GM21576 (cell line): ENCODE results near the gene CCDC124.
"Not testable (repeated sequence)": the region's sequence is repeated elsewhere in the genome, so short reads cannot be mapped to it uniquely, and the experiment has no call there.

ENCODE experiments used
- ATAC-seq: cut with Tn5 transposase; IDR thresholded peaks from one replicate; pipeline ENCODE4 v1.9.1; 2021; ENCODE audit warnings: mild to moderate bottlenecking, moderate library complexity; ENCODE audit not compliant: unreplicated experiment

Gene CCDC124, protein sequence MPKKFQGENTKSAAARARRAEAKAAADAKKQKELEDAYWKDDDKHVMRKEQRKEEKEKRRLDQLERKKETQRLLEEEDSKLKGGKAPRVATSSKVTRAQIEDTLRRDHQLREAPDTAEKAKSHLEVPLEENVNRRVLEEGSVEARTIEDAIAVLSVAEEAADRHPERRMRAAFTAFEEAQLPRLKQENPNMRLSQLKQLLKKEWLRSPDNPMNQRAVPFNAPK

DNA sequence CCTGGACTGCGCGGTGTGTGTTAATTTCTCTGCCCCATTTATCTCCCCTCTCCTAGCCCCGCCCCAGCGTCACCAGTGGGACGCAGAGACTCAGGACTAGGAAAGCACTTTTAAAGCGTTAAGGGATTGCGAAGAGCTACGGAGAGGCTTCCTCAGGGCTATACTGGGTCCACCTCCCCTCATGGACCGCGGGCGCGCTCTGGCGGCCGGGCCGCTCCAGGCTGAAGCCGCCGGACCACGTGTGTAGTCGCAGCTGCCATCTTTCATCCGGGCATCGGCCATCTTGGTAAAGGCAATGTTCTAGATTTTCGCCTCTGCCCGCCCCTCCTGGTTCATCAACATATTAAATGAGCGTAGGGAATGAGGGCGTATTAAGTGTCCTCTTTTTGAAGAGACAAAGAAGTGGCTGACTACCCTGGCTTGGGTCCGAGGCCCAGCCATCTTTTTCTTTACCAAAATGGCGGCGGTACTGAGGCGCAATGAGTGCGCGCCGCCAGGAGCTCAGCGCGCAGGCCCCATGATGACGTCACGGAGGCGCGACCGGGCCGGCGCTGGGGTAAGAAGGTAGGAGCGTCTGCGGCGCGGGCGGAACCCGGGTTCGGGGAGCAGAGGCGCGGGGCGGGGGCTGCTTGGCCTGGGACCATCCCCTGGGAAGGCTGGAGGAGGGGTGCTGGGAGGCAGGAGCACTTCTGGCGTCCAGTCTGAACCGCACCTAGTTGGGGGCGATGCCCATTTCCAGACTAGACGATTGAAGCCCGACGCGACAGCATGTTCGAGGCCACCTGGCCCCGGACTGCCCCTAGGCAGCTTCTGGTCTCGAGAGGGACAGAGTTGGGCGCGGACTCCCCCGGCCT, at the start of gene CCDC124:
Gene CCDC124, plus strand, starts transcription at position 531 of the 854 bp plus-strand sequence. CDS start 3,406 bp downstream, outside the sequence.
- ATAC-seq: peak; percentile 60

DNA sequence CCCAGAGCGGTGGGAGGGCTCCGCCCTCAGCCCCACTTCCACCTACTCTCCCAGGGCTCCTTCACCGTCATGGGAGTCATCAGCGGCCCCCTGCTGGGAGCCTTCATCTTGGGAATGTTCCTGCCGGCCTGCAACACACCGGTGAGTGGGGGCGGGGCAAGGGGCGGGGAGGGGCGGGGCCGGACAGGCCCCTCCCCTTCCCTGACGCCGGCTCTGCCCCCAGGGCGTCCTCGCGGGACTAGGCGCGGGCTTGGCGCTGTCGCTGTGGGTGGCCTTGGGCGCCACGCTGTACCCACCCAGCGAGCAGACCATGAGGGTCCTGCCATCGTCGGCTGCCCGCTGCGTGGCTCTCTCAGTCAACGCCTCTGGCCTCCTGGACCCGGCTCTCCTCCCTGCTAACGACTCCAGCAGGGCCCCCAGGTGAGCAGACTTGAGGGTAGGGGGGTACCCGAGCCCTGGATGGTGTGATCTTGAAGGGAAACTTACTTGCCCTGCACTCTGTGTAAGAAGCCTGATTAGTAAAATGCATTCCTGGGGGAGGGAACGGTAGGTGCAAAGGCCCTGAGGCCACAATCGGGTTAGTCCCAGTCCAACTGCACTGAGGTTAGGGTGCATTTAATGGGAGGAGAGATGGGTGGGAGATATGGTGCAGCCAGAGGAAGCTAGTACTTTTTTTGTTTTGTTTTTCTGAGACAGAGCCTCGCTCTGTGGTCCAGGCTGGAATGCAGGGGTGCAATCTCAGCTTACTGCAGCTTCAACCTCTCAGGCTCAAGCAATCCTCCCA, 49.0 kb upstream of the CCDC124 start:
- no peak for ATAC-seq

DNA sequence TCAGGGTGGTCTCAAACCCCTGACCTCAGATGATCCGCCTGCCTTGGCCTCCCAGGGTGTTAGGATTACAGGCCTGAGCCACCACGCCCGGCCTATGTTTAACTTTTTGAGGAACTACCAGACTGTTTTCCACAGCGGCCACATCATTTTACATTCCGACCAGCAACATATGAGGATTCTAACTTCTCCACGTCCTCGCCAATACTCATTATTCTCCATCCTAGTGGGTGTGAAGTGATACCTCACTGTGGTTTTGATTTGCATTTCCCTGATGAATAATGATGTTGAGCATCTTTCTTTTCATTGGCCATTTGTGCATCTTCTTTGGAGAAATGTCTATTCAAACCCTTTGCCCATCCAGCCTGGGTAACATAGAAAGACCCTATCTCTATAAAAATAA, 46.3 kb upstream of the CCDC124 start:
- no peak for ATAC-seq

DNA sequence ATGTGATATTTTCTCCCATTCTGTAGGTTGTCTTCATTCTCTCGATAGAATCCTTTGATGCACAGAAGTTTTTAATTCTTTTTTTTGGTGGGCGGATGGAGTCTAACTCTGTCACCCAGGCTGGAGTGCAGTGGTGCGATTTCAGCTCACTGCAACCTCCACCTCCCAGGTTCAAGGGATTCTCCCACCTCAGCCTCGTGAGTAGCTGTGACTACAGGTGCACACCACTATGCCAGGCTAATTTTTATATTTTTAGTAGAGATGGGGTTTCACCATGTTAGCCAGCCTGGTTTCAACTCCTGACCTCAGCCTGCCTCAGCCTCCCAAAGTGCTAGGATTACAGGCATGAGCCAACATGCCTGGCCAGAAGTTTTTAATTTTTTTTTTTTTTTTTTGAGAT, 45.6 kb upstream of the CCDC124 start:
- ATAC-seq: not testable (repeated sequence)

DNA sequence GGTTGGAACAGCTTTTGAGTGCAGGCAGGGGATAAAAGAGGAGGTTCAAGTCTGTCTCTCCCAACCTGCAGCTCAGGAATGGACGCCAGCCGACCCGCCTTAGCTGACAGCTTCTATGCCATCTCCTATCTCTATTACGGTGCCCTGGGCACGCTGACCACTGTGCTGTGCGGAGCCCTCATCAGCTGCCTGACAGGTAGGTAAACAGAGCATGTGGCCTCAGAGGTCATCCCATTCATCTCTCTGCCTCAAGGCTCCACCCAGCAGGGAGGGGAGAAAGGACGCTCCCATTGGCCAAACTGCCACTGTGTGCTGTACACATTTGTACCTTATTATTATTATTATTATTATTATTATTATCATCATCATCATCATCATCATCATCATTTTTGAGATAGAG, 44.6 kb upstream of the CCDC124 start:
- no peak for ATAC-seq

DNA sequence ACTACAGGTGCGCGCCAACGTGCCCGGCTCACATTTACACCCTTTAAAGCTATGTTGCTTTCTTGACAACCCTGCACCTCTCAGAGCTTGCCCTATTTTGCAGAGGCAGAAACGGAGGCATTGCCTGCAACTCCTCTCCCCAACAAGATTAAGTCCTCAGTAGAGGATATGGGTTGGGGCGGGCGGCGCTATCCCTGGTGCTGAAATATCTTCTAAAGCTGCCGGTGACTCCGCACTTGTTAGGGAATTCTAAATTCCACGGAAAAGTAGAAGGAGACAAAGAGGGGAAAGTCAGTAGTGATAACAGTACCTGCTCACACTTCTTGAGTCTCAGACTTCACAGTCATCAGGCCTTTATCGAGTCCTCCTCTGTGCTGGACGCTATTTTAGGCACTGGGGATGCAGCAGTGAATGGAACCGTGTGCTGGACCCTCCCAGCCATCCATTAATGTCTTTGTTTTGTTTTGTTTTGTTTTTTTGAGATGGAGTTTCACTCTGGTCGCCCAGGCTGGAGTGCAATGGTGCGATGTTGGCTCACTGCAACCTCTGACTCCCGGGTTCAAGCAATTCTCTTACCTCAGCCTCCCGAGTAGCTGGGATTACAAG, 43.1 kb upstream of the CCDC124 start:
- ATAC-seq: no peak

DNA sequence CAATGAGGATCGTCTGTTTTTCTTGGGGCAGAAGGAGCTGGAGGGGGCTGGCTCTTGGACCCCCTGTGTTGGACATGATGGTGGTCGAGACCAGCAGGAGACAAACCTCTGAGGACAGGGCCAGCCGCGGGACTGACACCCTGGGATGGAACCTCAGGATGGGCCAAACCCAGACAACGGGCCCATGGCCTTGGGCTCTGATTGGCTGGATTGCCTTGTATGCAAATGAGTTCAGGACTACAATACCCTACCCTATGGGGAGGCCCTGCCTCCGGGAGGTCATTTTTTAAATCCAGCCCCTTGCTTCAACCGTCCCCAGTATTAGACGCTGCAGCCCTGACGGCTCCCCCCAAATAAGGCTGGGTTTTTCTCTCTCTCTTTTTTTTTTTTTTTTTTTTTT, 39.0 kb upstream of the CCDC124 start:
- ATAC-seq: no peak

DNA sequence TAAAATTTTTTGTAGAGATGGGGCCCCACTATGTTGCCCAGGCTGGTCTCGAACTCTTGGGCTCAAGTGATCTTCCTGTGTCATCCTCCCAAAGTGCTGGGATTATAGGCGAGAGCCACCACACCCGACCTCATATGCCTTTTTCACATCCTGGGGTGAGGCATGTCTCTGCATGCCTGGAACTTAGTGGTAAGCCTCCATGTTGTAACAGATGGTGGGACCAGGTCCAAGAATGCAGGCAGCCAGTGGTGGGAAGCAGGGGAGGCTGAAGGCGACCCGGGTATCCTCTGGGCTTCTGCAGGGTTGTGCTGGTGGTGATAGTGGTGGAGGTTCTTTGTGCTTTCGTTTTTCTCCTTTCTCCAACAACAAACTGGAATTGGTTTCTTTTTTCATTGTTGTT, 30.1 kb upstream of the CCDC124 start:
- no peak for ATAC-seq

DNA sequence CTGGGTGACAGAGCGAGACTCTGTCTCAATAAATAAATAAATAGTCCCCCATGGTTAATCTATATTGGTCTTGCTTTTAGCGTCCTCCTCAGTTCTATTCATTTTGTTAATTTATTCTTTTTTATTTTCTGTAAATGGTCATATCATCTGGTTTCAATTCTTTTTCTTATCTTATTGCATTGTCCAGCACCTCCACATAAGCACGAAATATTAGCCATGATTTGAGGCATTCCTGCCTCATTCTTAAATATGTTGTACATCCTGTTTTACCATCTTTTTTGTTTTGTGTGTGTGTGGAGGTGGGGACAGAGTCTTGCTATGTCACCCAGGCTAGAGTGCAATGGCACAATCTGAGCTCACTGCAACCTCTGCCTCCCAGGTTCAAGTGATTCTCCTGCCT, 24.6 kb upstream of the CCDC124 start:
- no peak for ATAC-seq

DNA sequence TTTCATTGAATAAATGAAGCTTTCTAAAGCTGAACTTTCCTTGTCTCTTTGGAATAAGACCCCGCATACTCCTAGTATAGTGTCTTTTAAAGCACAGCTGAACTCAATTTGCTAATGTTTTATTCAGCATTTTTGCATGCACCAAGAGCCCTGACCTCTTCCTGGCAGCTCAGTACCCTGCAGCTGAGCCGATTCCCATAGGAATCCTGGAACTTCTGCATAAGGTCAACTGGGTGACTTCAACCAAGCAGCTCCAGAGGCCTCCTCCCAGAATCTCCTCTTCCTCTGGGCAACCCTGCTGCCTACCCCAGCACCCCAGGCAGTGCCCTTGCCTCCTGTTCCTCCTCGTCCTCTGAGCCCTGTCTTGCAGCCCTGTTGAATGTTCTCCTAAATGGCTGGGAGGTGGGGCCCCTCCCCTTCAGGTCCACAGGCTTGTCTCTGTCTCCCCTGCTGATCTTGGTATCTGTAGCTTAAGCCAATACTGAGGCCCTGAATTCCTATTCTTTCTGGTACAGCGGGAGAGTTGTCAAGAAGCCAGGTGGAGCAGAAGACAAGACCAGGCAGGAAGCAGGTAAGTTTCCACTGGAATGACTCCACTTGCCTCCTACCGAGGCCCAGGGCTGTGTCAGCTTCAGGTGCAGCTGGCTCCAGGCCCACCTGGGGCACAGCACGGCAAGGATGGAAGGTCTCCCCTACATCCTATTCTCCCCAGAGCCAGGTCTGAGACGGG, 23.6 kb upstream of the CCDC124 start:
- no peak for ATAC-seq

DNA sequence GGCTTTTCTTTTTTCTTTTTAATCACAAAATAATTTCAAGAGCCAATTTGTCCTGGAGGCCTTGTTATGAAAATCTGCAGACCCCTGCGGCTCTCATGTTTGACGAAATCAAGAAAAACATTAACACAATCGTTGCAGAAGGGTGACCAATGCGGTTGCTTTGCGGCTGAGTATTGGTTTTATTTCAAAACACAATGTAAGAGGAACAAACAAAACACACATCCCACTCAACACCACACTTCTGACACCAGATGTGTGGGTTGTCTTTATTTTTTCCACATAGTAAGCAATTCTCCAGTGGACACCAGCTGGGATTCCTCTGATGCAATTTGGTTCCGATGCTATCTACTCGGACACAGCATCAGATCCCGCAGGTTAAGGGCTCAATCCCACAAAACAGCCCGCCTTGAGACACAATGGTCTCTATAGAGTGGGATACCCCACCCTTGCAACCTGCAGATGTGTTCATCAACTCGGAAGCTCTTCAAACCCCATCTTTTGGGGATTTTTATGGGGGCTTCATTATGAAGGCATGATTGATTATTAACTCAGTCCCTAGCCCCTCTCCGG, 21.9 kb upstream of the CCDC124 start:
- ATAC-seq: no peak

DNA sequence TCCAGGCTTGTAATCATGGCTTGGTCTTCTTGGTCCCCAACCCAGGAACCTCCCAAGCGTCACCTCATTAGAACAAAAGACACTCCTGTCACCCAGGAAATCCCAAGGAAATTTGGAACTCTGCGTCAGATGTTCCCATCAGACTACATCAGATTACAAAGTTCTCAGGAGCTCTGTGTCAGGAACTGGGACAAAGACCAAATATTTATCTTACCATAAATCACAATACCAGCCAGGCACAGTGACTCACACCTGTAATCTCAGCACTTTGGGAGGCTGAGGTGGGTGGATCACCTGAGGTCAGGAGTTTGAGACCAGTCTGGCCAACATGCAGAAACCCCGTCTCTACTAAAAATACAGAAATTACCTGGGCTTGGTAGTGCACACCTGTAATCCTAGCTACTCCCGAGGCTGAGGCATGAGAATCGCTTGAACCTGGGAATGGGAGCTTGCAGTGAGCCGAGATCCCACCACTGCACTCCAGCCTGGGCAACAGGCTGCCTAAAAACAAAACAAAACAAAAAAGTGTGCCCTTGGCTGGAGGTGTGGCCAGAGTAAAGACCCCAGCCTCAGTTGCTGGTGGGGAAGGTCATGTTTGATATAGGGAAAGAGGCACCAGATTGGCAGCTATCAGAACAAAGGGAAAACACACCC, 16.7 kb upstream of the CCDC124 start:
- no peak for ATAC-seq

DNA sequence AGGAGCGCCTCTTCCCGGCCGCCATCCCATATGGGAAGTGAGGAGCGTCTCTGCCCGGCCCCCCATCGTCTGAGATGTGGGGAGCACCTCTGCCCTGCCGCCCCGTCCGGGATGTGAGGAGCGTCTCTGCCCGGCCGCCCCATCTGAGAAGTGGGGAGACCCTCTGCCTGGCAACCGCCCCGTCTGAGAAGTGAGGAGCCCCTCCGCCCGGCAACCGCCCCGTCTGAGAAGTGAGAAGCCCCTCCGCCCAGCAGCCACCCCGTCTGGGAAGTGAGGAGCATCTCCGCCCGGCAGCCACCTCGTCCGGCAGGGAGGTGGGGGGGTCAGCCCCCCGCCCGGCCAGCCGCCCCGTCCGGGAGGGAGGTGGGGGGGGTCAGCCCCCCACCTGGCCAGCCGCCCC, 14.7 kb upstream of the CCDC124 start:
- ATAC-seq: not testable (repeated sequence)

DNA sequence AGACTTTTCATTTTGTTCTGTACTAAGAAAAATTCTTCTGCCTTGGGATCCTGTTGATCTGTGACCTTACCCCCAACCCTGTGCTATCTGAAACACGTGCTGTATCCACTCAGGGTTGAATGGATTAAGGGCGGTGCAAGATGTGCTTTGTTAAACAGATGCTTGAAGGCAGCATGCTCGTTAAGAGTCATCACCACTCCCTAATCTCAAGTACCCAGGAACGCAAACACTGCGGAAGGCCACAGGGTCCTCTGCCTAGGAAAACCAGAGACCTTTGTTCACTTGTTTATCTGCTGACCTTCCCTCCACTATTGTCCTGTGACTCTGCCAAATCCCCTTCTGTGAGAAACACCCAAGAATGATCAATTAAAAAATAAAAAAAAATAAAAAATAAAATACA, 13.7 kb upstream of the CCDC124 start:
- not testable (repeated sequence) for ATAC-seq

DNA sequence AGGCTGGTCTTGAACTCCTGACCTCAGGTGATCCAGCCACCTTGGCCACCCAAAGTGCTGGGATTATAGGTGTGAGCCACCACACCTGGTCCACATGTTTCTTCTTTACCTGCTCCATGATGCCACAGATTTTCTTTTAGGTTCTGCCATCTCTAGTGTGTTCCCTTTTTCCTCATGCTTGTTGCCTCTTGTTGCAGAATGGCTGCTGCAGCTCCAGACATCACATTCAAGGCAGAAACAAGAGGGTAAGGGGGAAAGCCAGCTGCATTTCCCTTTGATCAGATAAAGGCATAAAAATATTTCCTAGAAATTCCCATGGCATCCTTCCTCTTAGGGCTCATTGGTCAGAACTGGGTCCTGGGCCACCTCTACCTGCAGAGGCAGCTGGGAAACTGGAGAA, 12.3 kb upstream of the CCDC124 start:
- ATAC-seq: no peak

DNA sequence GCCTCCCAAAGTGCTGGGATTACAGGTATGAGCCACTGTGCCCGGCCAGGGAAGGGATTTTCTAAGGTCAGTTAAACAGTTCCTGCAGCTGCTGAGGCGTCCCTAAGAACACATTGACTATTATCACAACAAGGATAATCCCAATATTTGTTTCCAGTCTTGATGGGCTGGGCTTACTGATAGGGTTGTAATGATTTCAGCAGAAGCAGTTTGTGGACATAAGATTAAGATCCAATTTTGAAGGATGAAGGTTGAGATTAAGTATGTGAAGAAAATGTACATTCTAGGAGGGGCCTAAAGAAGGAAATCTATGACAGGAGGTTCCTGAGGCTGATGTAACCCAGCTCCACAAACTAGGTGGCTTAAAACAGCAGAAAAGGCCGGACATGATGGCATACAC, 10.7 kb upstream of the CCDC124 start:
- ATAC-seq: no peak

DNA sequence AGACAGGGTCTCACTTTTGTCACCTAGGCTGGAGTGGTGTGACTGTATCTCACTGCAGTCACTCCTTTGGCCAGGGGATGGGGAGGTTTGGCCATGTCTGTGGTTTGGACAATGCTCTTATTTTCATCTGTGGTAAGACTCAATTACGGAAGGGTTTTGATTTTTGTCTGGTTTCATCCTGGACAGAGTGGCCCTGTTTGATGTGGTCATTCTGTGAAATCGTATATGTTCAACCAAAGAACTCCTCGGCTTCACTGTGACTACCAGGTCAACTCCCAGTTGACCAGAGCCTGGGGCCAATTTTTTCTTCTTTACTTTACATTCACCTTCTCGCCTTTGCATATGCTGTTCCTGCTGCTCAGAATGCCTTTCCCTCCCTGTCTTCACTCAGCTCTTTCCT, 6.8 kb upstream of the CCDC124 start:
- ATAC-seq: no peak

DNA sequence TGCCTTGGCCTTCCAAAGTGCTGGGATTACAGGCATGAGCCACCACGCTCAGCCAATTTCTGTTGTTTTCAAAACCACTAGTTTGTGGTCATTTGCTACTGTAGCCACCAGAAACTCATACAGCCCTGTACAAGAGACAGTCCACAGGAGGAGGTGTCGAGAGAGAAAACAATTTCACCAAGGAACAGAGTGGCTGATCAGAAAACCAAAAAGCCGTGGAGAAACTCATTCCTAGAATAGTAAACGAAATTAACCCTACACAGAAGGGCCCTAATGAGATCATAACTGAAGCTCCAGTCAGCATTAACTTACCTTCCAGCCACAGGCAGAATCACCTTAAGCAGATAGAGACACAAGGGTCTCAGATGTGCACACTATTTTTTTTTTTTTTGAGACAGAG, 3.8 kb upstream of the CCDC124 start:
- ATAC-seq: no peak

DNA sequence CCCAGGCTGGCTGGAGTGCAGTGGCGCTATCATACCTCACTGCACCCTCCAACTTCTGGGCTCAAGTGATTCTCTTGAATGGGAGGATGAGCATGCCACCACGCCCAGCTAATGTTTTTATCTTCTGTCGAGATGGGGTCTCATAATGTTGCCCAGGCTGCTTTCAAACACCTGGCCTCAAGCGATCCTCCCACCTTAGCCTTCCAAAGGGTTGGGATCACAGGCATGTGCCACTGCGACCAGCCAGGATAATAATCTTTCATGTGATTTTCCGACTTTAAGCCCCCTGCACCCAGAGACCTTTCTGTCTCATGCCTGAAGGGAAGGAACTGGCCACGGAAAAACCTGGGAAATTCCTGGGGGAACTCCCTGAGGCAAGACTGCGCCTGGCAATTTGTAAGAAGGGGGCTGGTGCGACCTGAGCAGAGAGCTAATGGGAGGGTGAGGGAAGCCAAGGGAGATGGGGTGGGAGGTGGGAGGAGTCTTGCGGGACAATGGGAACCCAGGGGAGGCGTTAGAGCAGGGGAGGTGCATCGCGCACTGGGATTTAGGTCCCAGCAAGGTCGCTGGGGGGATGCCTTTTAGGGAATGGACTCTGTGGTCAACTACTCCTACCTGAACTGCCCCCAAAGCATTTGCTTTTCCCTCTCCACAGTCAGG, 1.2 kb upstream of the CCDC124 start:
- no peak for ATAC-seq
